ENCODE results near the gene EFCAB6.

The EFCAB6 gene

DNA sequence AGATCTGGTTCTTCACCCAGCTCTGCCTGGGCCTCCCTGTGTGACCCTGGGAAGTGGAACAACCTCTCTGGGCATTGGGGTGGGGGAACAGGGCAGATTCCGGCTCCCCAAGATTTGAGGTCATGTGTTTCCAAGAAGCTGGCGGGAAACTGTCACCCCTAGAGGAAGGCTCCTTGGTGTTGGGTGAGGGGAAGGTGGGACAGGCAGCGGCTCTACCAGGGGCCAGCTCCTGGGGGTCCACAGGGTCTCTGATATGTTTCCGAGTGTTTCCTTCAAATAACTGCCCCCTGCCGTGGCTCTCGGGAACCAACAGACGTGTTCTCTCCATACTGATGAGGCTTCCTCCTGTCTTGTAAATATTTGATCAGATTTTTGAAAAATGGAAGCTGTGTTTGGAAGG is 321.8 kb downstream of the EFCAB6 start:
- FAIRE-seq = no peak

- no peak for FAIRE-seq
These were observed 323.2 kb downstream of the EFCAB6 start for GRCh38 chr22:43488937-43489336.

- FAIRE-seq = no peak
These were observed 323.9 kb downstream of the EFCAB6 start for GRCh38 chr22:43488031-43488866.

GRCh38 chr22:43487311-43488030 is 324.6 kb downstream of the EFCAB6 start:
- FAIRE-seq = no peak

DNA sequence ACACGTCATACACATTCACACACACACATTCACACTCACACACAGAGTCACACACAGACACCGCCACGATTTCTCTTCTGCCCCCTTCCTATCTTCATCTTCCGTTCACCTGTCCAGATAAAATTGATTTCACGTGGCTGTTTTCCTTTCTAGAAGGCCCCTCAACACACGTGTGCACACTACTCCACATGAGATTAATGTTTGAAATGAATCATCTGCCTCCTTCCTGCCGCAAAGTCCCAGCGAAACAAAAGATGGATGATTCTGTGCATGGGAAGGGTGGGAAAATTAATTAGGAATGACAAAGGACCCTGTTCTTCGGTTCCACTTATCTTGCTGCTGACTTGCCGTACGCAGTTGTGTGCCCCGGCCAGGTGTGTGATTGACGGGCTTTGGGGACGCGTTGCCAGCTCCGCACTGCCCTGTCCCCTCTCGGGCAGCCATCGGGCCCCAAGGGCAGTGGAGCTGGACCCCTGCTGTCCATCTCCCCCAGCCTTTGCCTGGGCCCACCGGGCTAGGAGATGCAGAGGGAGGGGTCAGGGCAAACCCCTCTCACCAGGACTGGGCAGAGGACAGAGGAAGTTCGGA is 326.5 kb downstream of the EFCAB6 start:
- FAIRE-seq = no peak

GRCh38 chr22:43484227-43484626 is 327.9 kb downstream of the EFCAB6 start:
- no peak for FAIRE-seq

DNA sequence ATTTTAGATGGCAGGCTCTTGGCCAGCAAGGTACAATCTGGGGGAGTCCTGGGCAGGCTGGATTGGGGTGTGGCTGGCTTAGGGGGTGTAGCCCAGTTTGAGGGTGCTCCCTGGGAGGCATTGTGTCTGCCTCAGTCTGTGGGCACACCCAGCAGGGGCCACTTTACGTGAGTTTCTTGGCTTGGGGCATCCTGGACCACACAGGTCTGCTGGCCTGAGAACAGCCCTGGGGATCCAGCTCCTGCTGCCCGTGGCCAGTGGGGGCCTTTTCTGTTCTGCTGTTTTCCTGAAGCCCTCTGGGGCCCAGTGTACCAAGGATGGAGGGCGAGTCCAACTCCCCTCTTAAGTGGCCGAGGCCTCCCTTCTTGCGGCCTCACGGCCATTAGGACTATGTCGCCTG is 328.4 kb downstream of the EFCAB6 start:
- FAIRE-seq = no peak

- FAIRE-seq = no peak
These were observed 328.8 kb downstream of the EFCAB6 start for GRCh38 chr22:43483266-43483665.

DNA sequence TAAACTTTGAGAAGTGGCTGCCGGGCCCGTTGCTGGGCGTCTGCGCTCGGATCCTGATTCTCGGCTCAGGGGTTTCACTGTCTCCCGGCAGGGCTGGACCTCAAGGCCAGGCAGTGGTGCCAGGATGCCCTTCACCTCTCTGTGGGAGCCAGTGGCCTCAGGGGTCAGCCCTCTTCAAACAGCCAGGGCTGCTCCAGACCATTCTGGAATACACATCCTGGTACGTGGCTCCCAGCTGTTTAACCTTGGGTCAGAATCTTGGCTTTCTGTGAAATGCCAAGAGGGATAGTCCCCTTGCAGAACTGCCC is 329.8 kb downstream of the EFCAB6 start:
- no peak for FAIRE-seq

DNA sequence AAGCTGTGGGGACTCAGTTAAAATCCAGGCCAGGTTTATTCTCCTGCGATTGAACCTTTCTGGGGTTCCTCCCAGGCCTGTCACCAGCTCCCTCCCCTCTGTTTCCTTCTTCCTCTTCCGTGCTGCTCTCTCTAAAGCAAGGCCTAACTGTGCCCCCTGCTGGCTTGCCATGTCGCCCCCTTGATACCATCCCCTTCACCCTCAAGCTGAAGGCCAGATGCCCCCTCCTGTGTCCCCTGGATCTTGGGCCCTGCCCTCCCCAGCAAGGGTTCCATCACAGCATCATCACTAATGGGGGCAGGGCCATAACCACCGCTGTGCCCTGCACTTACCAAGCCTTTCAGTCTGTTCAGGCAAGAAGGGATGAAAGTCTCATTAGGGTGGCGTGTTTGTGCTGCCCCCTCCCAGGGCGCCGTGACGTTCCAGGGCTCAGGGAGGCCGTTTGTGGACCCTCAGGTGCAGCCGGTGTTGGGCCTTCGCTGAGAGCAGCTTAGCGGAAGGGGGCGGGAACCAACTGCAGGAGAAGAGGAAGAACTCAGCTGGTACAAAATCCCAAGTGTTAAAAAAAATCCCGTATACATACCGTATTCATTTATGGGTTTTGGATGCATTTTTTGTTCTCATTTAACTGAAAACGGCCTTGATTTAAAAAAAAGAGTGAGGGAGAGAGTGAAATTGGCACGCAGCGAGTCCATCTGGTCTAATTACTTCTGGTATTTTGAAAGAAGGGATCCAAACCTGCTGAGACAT is 330.4 kb downstream of the EFCAB6 start:
- FAIRE-seq = no peak

GRCh38 chr22:43479962-43480361 is 332.1 kb downstream of the EFCAB6 start:
- no peak for FAIRE-seq

- no peak for FAIRE-seq
These were observed 332.7 kb downstream of the EFCAB6 start for GRCh38 chr22:43479301-43479950.
